Large intestine (tissue), 3 donors: Measurements from ENCODE around the gene PIK3R3. TPM values are rescaled to one million over a fixed set of nuclear protein-coding genes. Genes with fewer than 3 reads are reported as not detected.
"Not testable (repeated sequence)": the region's sequence is repeated elsewhere in the genome, so short reads cannot be mapped to it uniquely, and the experiment has no call there.

ENCODE experiments used
- DNase-seq, 2 donors: peaks; one replicate each; pipeline versions ENCODE4 v3.0.0 to v3.0.0-alpha.2; 2013
- H3K27ac ChIP-seq: one replicate; pipeline ENCODE4 v1.5.1; 2013; ENCODE audit warnings: low read length
- H3K27me3 ChIP-seq: 2 replicates; pipeline ENCODE4 v1.6.1; 2013; ENCODE audit warnings: low read length; ENCODE audit not compliant: control insufficient read depth, insufficient read depth
- H3K36me3 ChIP-seq: 2 replicates; pipeline ENCODE4 v1.6.1; 2013; ENCODE audit warnings: low read length; ENCODE audit not compliant: control insufficient read depth, insufficient read depth
- H3K4me1 ChIP-seq: one replicate; pipeline ENCODE4 v1.6.1; 2013; ENCODE audit warnings: low read length; ENCODE audit not compliant: control insufficient read depth, insufficient read depth
- H3K4me3 ChIP-seq: one replicate; pipeline ENCODE4 v1.5.1; 2013; ENCODE audit warnings: low read length
- H3K9me3 ChIP-seq: one replicate; pipeline ENCODE4 v1.6.1; 2013; ENCODE audit warnings: mild to moderate bottlenecking, low read depth, low read length, moderate library complexity; ENCODE audit not compliant: control insufficient read depth
- WGBS: methylation state at CpG from one replicate; pipeline ENCODE4 v1.1.5; 2013; ENCODE audit warnings: low lambda C conversion rate; ENCODE audit not compliant: insufficient coverage; 5-methylcytosine and 5-hydroxymethylcytosine counted together
- polyA plus RNA-seq: library from polyadenylated mRNA; unstranded; fragments of 120-200 nt; gene quantifications from one replicate; pipeline ENCODE4 v1.2.1, GENCODE V29; 2013

The PIK3R3 gene
- polyA plus RNA-seq, 1 donor: 7.4 TPM

DNA sequence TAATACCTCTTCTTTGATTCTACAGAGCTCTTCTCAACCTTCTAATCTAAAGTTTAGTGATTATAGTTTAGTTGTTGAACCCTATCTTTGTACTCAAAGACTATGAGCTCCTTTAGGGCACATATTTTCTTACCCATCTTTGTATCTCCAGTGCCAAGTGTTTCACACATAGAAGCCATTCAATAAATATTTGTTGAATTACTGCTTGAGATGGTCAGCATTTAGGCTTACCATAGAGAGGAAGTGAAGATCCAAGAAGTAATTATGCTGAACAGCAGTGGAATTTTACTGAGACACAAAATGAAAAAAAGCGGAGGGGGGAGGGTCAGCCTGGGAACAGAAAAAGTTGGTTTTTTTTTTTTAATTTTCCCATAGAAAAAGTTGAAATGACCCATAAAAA, 21.9 kb downstream of the PIK3R3 start:
- Histone ChIP-seq H3K27ac (no peak overlapping the region), H3K9me3 (no peaks in the 10 kb centered on the region), H3K4me3 (no peak overlapping the region), H3K36me3 (no peaks in the 10 kb centered on the region), H3K27me3 (no peaks in the 10 kb centered on the region), H3K4me1 (no peaks in the 10 kb centered on the region)
- 100% methylated on average over 1 of the region's 1 CpG for WGBS
- DNase-seq: no peak

DNA sequence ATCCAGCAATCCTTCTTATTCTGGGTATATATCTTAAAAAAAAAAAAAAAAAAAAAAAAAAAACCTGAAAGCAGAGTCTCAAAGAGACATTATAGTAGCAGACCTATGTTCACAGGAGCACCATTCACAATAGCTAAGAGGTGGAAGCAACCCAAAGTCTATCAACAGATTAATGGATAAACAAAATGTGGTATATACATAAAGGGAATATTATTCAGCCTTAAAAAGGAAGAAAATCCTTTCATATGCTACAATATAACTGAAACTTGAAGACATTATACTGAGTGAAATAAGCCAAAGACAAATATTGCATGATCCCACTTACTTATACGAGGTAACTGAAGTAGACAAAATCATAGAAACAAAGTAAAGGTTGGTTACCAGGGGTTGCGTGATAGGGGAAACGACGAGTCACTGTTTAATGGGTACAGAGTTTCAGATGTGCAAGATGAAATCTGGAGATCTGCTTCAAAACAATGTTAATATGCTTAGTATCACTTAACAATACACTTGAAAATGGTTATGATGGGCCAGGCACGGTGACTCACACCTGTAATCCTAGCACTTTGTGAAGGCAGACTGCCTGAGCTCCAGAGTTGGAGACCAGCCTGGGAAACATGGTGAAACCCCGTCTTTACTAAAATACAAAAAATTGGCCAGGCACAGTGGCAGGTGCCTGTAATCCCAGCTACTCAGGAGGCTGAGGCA, 29.5 kb downstream of the PIK3R3 start:
- no peaks in the 10 kb centered on the region for H3K27me3 ChIP-seq
- 90% methylated on average over 3 of the region's 6 CpGs for WGBS
- H3K9me3 ChIP-seq: peaks cover 3% of the 10 kb centered on the region
- H3K4me3 ChIP-seq: no peak overlapping the region
- no peak for DNase-seq
- no peaks in the 10 kb centered on the region for H3K4me1 ChIP-seq
- H3K27ac ChIP-seq: no peak overlapping the region
- H3K36me3 ChIP-seq: no peaks in the 10 kb centered on the region

DNA sequence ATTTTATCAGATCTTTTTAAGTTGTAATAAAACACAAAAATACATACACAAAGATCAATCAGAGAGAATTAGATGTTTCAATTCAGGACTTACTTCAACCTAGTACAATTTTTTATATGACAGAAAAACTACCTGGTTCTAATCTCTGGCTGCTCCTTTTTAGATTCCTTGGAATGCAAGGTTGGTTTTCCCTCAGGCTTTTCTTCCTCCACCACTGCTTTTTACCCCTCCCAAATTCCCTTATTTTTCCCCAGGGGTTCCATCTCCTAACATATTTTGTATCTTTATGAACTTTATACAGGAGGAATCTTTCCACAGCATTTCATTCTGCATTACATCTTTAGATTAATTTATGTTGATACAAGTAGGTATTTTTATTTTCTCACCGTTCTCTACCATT, 33.2 kb downstream of the PIK3R3 start:
- Histone ChIP-seq H3K4me3 (no peak overlapping the region), H3K9me3 (peaks cover 3% of the 10 kb centered on the region), H3K27ac (no peak overlapping the region), H3K4me1 (no peaks in the 10 kb centered on the region), H3K27me3 (no peaks in the 10 kb centered on the region), H3K36me3 (no peaks in the 10 kb centered on the region)
- DNase-seq: no peak
- 100% methylated on average over 1 of the region's 1 CpG for WGBS

DNA sequence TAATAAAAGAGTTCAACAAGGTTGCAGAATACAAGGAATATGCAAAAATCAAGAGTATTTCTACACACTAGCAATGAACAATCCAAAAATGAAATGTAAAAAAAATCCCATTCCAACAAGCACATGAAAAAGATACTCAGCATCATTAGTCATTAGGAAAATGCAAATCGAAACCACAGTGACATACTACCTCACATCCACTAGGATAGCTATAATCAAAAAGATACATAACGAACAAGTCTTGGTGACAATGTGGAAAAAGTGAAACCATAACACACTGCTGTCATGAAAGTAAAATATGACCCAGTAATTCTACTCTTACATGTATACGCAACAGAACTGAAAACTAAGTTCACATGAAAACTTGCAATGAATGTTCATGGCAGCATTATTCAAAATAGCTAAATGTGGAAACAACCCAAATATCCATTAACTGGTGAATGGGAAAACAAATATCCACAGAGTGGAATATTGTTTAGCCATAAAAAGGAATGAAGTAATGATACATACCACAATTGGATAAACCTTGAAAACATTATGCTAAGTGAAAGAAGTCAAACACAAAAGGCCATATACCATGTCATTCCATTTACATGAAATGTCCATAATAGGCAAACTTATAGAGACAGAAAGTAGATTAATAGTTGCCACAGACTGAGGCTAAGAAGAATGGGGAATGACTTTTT, 34.3 kb downstream of the PIK3R3 start:
- no CpG with 5 or more reads among the region's 3 CpGs for WGBS
- Histone ChIP-seq H3K9me3 (peaks cover 3% of the 10 kb centered on the region), H3K27me3 (no peaks in the 10 kb centered on the region), H3K27ac (no peak overlapping the region), H3K36me3 (no peaks in the 10 kb centered on the region), H3K4me3 (no peak overlapping the region), H3K4me1 (no peaks in the 10 kb centered on the region)
- DNase-seq: no peak

DNA sequence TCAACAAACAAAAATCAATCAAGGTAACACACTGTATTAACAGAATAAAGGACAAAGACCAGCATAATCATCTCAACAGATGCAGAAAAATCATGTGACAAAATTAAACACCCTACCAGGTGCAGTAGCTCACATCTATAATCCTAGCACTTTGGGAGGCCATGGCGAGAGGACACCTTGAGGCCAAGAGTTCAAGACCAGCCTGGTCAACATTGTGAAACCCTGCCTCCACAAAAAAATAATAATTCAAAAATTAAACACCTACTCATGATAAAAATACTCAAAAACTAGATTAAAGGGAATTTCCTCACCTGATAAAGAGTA, 35.3 kb downstream of the PIK3R3 start:
- WGBS: no CpG with 5 or more reads among the region's 1 CpG
- H3K36me3 ChIP-seq: no peaks in the 10 kb centered on the region
- no peak for DNase-seq
- no peaks in the 10 kb centered on the region for H3K4me1 ChIP-seq
- H3K4me3 ChIP-seq: no peak overlapping the region
- no peaks in the 10 kb centered on the region for H3K27me3 ChIP-seq
- no peak overlapping the region for H3K27ac ChIP-seq
- H3K9me3 ChIP-seq: peaks cover 3% of the 10 kb centered on the region

GRCh38 chr1:46096269-46097148, 35.9 kb downstream of the PIK3R3 start:
- no peak for DNase-seq
- Histone ChIP-seq H3K4me3 (no peak overlapping the region), H3K9me3 (peaks cover 3% of the 10 kb centered on the region), H3K27me3 (no peaks in the 10 kb centered on the region), H3K27ac (no peak overlapping the region), H3K4me1 (no peaks in the 10 kb centered on the region), H3K36me3 (no peaks in the 10 kb centered on the region)
- WGBS: 87% methylated on average over 5 of the region's 10 CpGs

GRCh38 chr1:46095110-46095509, 37.3 kb downstream of the PIK3R3 start:
- H3K4me3 ChIP-seq, H3K36me3 ChIP-seq, H3K27ac ChIP-seq, H3K27me3 ChIP-seq, DNase-seq, H3K9me3 ChIP-seq, H3K4me1 ChIP-seq: not testable (repeated sequence)
- no CpG with 5 or more reads among the region's 3 CpGs for WGBS

DNA sequence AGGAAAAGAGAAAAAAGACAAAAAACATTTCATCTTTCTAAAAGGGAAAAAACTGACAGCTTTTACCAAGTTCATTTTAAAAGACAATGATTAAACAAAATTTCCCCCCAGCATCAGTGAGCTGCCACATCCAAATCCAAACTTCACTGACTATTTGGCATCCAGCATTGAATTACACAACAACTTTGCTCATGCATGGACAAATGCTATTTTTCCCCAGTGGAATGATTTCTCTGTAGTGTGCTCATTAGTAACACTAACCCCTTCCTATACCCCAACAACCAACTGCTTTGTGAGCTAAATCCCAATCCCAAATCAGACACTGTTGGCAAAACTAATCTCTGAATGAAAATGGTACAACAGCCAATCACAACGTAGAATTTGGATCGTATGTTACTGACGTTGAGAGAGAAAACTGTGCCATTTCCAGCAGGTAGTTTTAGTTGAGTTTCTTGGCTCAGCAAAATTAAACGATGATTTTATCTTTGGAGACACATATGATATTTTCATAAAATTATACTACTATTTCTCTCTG, 37.9 kb downstream of the PIK3R3 start:
- no CpG with 5 or more reads among the region's 4 CpGs for WGBS
- DNase-seq: no peak
- H3K27ac ChIP-seq: no peak overlapping the region
- peaks cover 3% of the 10 kb centered on the region for H3K9me3 ChIP-seq
- no peaks in the 10 kb centered on the region for H3K27me3 ChIP-seq
- no peaks in the 10 kb centered on the region for H3K4me1 ChIP-seq
- H3K4me3 ChIP-seq: no peak overlapping the region
- H3K36me3 ChIP-seq: no peaks in the 10 kb centered on the region

- H3K4me1 ChIP-seq, H3K9me3 ChIP-seq, H3K27me3 ChIP-seq, H3K4me3 ChIP-seq, H3K36me3 ChIP-seq, H3K27ac ChIP-seq, DNase-seq: not testable (repeated sequence)
- 90% methylated on average over 2 of the region's 4 CpGs for WGBS
Measured at GRCh38 chr1:46093832-46094231, 38.6 kb downstream of the PIK3R3 start.

DNA sequence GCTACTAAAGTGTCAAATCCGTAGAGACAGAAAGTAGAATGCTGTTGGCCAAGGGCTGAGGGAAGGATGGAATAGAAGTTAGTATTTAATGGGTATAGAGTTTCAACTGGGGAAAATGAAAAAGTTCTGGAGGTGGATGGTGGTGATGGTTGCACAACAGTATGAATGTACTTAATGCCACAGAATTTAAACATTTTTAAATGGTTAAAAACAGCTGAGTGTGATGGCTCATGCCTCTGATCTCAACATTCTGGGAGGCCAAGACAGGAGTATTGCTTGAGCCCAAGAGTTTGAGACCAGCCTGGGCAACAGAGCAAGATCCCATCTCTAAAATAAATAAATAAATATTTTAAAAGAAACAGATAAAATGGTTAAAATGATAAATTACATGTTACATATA, 44.5 kb downstream of the PIK3R3 start:
- WGBS: 100% methylated on average over 1 of the region's 1 CpG
- DNase-seq: no peak
- H3K27me3 ChIP-seq: no peaks in the 10 kb centered on the region
- no peaks in the 10 kb centered on the region for H3K36me3 ChIP-seq
- no peaks in the 10 kb centered on the region for H3K9me3 ChIP-seq
- H3K27ac ChIP-seq: no peak overlapping the region
- H3K4me1 ChIP-seq: no peaks in the 10 kb centered on the region
- no peak overlapping the region for H3K4me3 ChIP-seq
